NCI-H1048 (cell line): ENCODE results near the gene ATP8A1.
"Not testable (repeated sequence)": the region's sequence is repeated elsewhere in the genome, so short reads cannot be mapped to it uniquely, and the experiment has no call there.

Experiments
- DNase-seq: peaks from one replicate; lab custom pipeline; 2025; lab: John Stamatoyannopoulos, UW

The ATP8A1 gene

GRCh38 chr4:42501624-42502401 is 155.1 kb downstream of the ATP8A1 start:
- DNase-seq: no peak

GRCh38 chr4:42498040-42498439 is 158.9 kb downstream of the ATP8A1 start:
- DNase-seq: no peak

GRCh38 chr4:42497142-42497910 is 159.6 kb downstream of the ATP8A1 start:
- DNase-seq: no peak

- no peak for DNase-seq
These were observed 163.9 kb downstream of the ATP8A1 start for GRCh38 chr4:42492962-42493361.

GRCh38 chr4:42490015-42490414 is 166.9 kb downstream of the ATP8A1 start:
- no peak for DNase-seq

- DNase-seq: no peak
These were observed 167.8 kb downstream of the ATP8A1 start for GRCh38 chr4:42489095-42489494.

- DNase-seq: no peak
These were observed 168.4 kb downstream of the ATP8A1 start for GRCh38 chr4:42488554-42488953.

- DNase-seq: no peak
These were observed 168.8 kb downstream of the ATP8A1 start for GRCh38 chr4:42488114-42488513.

GRCh38 chr4:42487230-42487629 is 169.7 kb downstream of the ATP8A1 start:
- no peak for DNase-seq

- DNase-seq: not testable (repeated sequence)
These were observed 170.7 kb downstream of the ATP8A1 start for GRCh38 chr4:42486156-42486555.

- no peak for DNase-seq
These were observed 172.3 kb downstream of the ATP8A1 start for GRCh38 chr4:42484630-42485029.

- DNase-seq: no peak
These were observed 173.2 kb downstream of the ATP8A1 start for GRCh38 chr4:42483426-42484379.

GRCh38 chr4:42482516-42483327 is 174.2 kb downstream of the ATP8A1 start:
- no peak for DNase-seq

GRCh38 chr4:42480717-42481116 is 176.2 kb downstream of the ATP8A1 start:
- no peak for DNase-seq

GRCh38 chr4:42480281-42480680 is 176.6 kb downstream of the ATP8A1 start:
- no peak for DNase-seq

GRCh38 chr4:42478946-42479345 is 178.0 kb downstream of the ATP8A1 start:
- peak; percentile 17 for DNase-seq

GRCh38 chr4:42478509-42478908 is 178.4 kb downstream of the ATP8A1 start:
- DNase-seq: no peak

- DNase-seq: no peak
These were observed 182.5 kb downstream of the ATP8A1 start for GRCh38 chr4:42474406-42474805.

GRCh38 chr4:42473071-42473684 is 183.7 kb downstream of the ATP8A1 start:
- no peak for DNase-seq

GRCh38 chr4:42471896-42472295 is 185.0 kb downstream of the ATP8A1 start:
- no peak for DNase-seq

- no peak for DNase-seq
These were observed 186.9 kb downstream of the ATP8A1 start for GRCh38 chr4:42470023-42470422.
